Kidney glomerular epithelial cell (primary cell): ENCODE results near the gene EPHB1.
"Not testable (repeated sequence)": the region's sequence is repeated elsewhere in the genome, so short reads cannot be mapped to it uniquely, and the experiment has no call there.

Source experiments
- DNase-seq: peaks from one replicate; lab custom pipeline; 2025; lab: John Stamatoyannopoulos, UW

Gene EPHB1

DNA sequence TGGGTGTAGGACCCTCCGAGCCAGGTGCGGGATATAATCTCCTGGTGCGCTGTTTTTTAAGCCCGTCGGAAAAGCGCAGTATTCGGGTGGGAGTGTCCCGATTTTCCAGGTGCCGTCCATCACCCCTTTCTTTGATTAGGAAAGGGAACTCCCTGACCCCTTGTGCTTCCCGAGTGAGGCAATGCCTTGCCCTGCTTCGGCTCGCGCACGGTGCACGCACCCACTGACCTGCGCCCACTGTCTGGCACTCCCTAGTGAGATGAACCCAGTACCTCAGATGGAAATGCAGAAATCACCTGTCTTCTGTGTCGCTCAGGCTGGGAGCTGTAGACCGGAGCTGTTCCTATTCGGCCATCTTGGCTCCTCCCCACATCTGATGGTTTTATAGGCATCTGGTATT lies 210.6 kb downstream of the EPHB1 start:
- not testable (repeated sequence) for DNase-seq

DNA sequence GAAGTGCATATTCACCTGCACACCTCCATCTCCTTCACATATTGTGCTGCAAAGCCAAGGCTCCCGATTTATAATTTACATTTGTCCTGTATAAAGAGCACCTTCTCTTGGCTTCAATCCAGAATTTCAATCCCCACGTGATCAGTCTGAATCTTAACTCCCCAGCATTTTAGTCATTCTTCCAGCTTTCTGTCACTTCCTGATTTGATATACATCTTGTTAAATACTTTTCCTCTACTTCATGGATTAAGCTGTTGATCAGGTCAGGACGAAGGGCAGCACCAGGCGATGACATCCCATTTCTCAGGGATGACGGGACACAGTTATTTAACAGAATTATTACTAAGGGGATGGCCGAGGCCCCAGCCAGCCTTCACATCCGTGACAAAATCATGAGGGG lies 212.5 kb downstream of the EPHB1 start:
- DNase-seq, result peak; percentile 71

DNA sequence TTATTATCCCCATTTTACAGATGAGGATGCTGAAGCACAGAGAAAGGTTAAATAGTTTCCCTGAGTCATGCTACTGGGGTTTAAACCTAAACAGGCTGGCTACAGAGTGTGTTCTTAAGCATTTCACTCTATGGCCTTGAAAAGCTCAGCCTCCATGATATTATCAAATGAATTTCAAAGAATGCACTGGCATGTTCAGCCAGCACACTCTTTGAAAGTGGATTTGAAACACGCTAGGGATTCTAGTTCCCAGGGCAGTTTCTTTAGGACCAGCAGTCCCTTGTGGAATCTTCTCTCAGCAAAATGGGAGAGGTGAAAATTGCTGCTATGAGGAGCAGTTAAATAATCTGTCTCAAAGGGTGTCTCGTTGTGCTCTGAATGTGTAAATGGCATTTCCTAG lies 213.3 kb downstream of the EPHB1 start:
- DNase-seq, result no peak

DNA sequence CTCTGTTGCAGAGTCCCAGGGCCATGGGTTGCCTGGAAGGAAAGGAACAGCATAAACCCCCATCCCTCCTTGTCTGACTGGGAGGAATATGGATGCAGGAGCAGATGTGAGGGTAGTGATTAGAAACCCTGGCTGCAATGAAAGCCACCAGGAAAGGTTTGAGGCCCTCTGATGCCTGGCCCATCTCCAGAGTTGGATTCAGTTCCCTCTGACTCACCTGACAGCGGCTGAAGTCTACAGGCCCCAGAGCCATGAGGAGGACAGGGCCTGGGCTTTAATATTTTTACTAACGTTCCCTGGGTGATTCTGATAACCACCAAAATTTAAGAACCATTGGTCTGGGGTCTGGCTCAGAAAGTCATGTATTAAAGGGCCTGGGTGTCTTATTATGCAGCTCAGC lies 214.0 kb downstream of the EPHB1 start:
- DNase-seq, result no peak

DNA sequence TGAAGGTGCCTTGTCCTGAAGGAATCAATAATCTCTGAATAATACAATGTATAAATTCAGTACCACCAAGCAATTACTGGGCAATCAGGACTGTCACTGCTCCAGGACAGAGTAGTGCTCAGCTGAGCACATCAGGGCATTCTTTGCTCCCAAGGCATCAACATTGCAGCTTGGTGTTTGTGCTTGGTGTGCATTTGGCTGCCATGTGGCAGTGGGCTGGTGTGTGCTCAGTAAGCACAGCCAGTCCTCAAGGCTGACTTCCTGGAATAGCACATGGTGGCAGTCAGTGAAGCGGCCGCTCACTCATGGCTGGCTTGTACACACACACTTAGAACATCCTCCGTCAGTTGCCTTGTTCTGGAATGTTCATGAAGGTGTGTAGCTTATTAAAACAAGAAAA lies 217.0 kb downstream of the EPHB1 start:
- DNase-seq, result no peak

DNA sequence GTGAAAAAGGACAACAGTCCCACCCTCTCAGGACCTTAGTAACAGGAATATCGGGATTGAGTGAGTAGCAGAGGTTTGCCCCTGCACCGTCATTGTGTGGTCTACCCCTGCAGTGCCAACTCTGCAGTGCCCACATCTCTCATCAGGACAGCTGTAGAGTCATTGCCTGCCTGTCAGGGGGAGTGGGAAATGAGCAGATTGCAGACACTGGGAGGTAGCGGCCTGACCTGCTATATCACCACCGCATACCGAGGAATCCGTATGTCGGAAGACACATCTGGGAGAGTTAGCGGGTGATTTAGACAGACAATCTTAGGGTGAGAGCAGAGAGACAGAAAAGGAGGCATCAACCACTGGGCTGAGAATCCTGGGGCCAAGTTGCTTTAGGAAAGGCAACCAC lies 218.1 kb downstream of the EPHB1 start:
- no peak for DNase-seq

DNA sequence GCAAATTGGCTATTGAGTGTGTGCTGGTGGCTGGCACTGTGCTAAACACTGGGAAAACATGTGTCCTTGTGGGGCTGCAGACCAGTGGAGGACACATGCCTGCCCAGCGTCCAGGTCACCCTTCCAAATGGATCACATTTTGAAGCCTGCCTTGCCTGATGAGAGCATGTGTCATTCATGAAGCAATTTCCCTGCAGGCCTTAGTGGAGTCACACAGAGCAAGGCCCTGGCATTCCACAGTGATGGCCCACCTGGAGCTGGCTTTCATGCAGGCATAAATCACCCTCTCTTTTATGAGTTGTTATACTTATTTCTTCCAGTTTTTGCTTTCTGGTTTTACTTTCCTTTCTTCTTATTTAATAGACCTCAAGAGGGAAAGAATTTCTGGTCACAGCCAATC lies 219.5 kb downstream of the EPHB1 start:
- DNase-seq, result no peak

DNA sequence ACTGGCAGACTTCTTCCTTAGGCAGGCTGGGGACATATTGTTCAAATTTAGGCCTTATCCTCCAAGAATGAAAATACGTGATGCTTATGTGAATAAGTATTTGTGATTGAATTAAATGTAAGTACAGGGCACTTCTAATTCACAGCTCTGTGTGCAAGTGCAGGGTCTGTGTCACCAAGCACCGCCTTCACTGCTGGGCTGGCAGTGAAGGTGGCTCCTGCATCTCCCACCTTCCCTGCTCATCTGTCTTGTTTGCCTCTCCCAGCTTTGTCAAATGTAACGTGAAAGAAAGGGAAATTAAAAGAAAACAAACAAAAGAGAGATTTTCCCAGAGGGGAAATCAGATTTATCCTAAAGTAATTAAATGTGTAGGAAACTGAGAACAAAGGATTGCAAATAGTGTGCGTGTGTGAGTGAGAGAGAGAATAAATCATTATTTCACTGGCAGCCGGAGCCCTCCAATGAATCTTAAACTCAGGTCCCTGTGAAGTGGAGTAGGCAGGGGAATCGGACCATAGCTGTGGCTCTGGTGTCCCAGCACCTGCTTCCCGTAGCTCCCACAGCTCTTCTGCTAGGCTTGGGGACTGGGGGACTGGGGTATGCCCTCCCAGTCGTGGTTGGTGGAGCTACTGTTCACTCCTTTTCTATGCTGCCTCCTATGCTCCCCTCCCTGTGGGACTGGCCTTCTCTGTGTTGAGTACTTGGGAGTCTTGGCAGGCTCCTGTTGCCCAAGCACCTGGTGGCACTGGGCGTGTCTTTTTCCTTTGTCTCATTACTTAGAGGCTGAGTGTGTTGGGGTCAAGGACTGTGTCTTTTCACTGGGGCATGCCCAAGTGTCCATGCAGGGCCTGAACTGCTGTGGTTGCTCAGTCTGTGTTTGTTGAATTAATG lies 222.2 kb downstream of the EPHB1 start:
- DNase-seq, result no peak

DNA sequence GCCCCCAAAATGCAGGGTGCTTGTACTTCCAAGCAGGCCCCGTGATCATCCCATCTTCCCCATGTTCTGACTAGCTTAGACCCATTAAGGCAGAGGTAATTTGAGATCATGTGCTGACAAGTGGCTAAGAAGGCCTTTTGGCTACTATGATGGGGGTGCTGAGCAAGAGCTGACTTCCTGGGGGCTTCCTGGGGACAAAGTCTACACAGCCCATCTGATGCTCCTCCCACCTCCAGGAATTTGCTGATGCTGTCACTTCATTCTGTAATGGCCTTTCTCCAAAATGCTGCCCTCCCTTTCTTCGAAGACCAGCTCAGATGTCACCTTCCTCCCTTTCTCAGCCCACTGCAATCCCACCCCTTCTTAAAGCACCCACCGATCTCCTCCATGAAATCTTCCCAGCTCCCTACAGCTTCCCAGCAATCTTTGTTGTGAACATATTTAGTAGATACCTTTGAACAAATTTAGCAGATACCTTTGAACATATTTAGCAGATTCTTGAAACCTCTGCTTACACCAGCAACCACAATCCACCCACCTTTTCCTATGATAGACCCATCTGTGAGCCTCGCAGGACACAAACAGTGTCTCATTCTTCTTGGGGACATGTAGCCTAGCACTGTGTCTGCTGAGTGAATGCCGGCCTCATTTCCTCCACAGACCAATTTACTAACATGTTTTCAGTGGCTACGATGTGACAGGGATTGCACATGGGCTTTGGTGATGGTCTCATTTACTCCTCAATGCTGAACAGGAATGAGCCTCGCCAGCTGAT lies 223.3 kb downstream of the EPHB1 start:
- DNase-seq, result no peak

DNA sequence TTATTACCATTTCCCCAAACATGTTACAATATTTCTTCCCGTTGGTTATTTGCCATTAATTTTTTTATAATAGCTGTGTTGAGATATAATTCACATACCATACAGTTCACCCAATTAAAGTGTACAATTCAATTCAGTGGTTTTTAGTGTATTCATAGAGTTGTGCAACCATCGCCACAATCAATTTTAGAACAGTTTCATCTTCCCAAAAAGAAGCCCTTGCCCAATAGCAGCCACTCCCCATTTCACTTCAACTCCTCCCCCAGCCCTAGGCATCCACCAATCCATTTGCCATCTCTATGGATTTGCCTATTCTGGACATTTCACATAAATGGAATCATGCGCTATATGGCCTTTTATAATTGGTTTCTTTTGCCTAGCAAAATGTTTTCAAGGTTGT lies 225.1 kb downstream of the EPHB1 start:
- no peak for DNase-seq

DNA sequence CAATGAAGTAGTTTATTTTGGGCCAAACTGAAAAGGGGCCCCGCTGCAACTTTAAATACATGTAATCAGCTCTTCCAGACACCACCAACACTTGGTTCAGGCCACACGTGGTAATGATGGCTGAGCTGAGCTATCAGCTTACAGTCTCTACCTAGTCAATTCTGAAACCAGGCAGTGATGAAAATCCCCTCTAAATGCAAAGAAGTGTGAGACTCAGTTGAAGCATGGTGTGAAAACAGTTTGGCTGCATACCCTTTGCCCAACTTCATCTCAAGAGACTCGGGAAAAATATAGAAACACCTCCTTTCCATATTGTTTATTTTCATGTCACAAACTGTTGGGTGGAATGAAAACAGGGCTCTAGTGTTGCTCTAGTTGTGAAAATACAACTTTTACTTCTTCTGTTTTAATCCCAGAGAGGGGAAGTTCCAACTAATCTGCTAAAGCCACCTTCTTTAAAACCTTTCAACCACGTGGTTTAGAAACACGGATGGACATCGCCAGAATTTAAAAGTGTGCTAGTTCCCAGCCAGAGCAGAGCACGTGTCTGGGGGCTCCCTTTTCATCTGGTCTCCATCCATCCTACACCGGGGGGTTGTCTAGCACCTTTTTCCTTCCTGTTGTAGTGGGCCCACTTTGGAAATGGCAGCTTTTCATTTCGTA lies 229.1 kb downstream of the EPHB1 start:
- DNase-seq, result no peak

DNA sequence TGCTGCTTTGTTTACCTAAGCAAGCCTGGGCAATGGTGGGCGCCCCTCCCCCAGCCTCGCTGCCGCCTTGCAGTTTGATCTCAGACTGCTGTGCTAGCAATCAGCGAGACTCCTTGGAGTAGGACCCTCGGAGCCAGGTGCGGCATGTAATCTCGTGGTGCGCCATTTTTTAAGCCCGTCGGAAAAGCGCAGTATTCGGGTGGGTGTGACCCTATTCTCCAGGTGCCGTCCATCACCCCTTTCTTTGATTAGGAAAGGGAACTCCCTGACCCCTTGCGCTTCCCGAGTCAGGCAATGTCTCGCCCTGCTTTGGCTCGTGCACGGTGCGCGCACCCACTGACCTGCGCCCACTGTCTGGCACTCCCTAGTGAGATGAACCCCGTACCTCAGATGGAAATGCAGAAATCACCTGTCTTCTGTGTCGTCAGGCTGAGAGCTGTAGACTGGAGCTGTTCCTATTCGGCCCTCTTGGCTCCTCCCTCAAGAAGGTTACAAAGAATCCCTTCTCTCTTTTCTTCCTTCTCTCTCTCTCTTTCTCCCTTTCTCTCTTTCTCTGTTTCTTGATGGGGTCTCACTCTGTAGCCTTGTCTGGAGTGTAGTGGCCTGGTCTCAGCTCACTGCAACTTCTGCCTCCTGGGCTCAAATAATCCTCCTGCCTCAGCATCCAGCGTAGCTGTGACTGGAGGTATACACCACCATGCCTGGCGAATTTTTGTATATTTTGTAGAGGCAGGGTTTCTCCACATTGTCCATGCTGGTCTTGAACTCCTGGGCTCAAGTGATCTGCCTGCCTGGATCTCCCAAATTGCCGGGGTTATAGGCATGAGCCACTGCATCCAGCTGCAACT lies 235.9 kb downstream of the EPHB1 start:
- not testable (repeated sequence) for DNase-seq

DNA sequence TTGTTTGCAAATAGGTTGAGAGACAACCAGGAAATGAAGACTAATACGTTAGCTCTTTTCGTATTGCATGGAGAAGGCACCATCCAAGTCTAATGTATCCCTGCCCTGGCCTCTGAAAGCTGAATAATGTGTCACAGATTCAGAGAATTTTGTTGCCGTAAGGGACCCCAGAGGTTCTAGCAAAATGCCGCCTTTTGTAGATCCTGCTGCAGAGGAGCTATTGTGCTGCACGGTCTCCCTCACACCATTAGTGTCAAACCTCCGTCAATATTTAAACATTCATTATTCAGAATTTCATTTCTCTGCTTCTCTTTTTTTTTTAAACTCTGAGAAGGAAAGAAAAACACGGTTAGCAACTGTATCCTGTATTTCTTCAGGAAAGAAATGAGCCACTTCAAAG lies 238.7 kb downstream of the EPHB1 start:
- no peak for DNase-seq

DNA sequence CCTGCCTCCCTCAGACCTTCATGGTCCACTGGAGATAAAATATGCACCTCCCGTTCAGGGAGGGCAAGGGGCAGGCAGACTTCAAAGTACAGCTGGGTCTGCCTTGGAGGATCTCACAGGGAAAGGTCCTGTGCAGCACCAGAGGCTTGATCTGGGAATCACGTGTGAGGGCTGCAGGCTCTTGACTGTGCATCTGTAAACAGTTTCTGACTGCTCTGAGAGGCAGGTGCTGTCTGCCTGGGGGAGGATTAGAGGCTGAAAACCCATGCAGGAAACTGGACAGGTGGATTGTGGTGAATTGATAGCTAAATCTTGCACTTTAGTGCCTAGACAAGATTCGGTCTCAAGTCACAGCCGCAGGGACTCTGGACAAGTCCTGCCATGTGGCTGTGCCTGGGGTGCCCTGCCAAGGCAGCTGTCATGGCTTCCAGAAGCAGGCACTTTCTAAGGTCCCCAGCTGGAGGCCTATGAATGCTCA lies 239.3 kb downstream of the EPHB1 start:
- peak; percentile 37 for DNase-seq

DNA sequence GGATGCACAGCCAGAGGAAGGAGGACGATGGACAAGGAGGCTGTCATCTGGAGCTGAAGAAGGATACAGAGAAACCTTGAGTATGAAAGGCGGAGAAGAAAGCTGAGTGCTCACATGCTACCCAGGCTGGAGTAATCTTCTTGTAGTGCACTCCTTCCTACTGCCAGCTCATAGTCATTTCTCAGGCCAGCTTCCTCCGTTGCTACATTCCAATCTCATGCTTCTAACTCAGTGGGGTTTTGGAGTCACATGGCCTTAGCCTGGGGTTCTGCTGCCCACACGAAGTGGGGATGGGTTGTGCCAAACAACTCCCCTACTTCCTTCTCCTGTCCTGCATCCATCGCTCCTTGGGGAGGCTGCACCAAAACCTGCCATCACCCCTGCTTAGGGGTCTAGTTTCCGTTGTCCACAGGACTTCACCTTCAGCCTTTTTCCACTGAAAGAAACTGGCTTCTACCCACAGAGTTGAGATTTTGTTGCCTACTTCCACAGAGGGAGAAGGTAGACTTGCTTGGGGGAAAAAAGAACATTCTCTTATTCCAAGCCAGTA lies 239.9 kb downstream of the EPHB1 start:
- peak; percentile 8 for DNase-seq

DNA sequence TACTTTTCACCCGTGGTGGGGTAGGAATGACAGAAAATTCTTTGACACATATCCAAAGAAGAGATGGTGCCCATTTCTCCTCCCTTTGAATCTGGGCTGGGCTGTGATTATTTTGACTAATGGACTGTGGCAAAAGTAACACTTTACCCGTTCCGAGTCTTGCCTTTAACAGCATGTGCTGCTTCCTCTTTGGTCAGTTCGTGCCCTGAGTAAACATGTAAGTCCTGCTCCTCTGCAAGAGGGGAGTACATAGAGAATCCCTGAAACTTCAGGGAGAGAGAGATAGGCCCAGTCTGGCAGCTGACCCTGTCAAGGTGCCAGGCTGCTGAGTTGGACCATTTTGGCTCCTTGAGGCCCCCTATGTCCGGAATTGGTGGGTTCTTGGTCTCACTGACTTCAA lies 243.1 kb downstream of the EPHB1 start:
- peak; percentile 38 for DNase-seq

DNA sequence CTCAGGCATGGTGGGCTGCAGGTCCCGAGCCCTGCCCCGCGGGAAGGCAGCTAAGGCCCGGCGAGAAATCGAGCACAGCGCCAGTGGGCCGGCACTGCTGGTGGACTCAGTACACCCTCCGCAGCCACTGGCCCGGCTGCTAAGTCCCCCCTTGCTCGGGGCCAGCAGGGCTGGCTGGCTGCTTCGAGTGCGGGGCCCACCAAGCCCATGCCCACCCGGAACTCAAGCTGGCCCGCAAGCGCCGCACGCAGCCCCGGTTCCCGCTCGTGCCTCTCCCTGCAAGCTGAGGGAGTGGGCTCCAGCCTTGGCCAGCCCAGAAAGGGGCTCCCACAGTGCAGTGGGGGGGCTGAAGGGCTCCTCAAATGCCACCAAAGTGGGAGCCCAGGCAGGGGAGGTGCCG lies 244.5 kb downstream of the EPHB1 start:
- DNase-seq, result not testable (repeated sequence)

DNA sequence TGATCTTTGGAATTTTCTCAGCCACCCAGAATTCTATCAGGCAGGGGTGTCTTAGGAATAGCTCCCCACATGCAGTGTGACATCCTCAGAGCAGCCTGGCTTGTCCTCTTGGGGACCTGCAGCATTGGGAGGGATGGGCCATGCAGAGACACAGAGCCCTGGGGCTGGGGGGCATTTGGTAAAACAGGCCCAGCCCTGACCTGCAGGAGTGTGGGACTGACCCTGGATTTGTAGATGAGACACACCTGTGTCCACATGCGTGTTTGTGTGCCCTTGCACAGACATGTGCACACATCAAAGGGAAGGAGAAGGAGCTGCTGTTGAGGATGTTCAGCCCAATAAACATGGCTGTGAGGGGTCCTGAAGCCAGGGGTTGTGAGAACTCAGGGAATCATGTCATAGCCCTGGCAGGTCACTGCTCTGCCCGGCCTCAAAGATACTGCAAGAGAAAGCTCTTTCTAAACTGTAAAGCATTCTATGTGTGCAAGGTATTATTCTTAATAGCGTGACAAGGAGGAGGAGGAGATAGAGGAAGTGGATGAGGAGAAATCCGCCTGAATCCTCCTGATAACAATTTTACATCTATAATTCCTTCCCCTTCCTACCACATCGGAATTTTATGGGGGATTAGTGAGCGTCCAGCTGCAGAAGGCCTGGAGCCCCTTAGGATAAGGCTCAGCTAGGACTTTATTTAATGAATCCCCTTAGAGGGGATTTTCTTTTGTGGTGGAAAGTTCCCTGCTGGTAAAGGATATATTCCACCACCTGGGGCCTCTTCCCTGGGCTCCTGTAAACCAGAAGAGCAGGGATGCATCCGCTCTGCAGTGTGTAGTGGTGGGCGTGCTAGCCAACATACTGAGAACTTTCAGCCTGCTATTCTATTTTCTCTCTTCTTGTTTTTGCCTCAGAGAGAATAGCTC lies 245.5 kb downstream of the EPHB1 start:
- no peak for DNase-seq

DNA sequence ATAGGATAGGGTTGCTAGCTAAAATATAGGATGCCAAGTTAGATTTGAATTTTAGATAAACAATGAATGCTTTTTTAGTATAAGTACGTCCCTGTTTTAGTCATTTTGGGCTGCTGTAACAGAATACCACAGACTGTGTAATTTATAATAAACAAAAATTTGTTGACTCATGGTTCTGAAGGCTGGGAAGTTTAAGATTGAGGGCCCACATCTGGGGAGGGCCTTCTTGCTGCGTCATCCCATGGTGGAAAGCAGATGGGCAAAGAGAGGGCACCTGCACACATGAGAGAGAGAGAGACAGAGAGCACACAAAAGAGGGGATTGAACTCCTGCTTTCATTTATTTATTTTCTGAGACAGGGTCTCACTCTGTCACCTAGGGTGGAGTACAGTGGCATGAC lies 246.5 kb downstream of the EPHB1 start:
- no peak for DNase-seq

DNA sequence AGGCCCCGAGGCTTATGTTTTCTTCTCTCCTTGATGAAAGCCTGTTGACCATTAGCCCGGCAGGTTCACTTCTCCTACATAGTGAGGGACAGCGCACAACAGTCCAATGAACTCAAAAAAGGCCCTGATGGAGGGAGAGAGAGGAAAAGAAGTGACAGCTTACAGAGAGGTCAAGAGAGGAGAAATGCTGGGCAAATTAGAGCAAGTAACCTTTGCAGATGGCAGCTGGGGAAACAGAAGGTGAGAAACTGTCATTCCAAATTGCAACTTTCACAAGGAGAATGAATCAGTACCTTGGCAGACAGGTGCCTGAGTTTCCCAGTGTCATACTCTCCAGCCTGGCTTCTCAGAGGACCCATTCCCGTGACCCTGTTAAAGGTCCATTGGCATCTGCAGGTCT lies 252.0 kb downstream of the EPHB1 start:
- no peak for DNase-seq
